IMR-90 (cell line): Measurements from ENCODE around the gene SLC17A6. TPM values are rescaled to one million over a fixed set of nuclear protein-coding genes. Genes with fewer than 3 reads are reported as not detected.

ENCODE experiments used
- ATAC-seq: fragments of 200-7000 bp; cut with Tn5 transposase; 2 replicates; pipeline ENCODE4 v1.9.1; 2020; ENCODE audit warnings: low read depth, mild to moderate bottlenecking, moderate library complexity
- BruUV-seq: library from RNA; stranded (reverse); fragments of 400-500 nt; replicated peaks from 2 replicates; lab custom pipeline; 2021; lab: Mats Ljungman, UMichigan
- CTCF ChIA-PET: fragments of 300-600 bp; formaldehyde crosslinking; extraction: SDS; loops from one replicate; lab custom pipeline; 2021; ENCODE audit warnings: antibody characterized with exemption; lab: Yijun Ruan, JAX
- POLR2A ChIA-PET: fragments of 300-600 bp; sonication (Branson Sonifier 250); formaldehyde crosslinking; loops from one replicate; lab custom pipeline; 2022; ENCODE audit warnings: antibody characterized with exemption; ENCODE audit not compliant: unreplicated experiment; lab: Charles Lee
- DNase-seq: peaks from one replicate; pipeline ENCODE4 v3.0.0; 2013
- H2AFZ ChIP-seq: replicated peaks from 2 replicates; pipeline ENCODE3; 2013; ENCODE audit warnings: low read length, mild to moderate bottlenecking; ENCODE audit not compliant: poor library complexity
- H2AK5ac ChIP-seq: 2 replicates; pipeline ENCODE4 v1.6.1; 2013; ENCODE audit warnings: low read depth, low read length, inconsistent platforms
- H2AK9ac ChIP-seq: replicated peaks from 2 replicates; pipeline ENCODE3; 2013; ENCODE audit warnings: mild to moderate bottlenecking, low read depth, low read length, moderate library complexity; ENCODE audit not compliant: poor library complexity
- H2BK120ac ChIP-seq: 2 replicates; pipeline ENCODE4 v1.6.1; 2013; ENCODE audit warnings: low read depth, low read length, inconsistent platforms
- H2BK15ac ChIP-seq: 3 replicates; pipeline ENCODE4 v1.6.1; 2013; ENCODE audit warnings: low read depth, low read length, inconsistent platforms
- H2BK20ac ChIP-seq: 2 replicates; pipeline ENCODE4 v1.6.1; 2013; ENCODE audit warnings: low read depth, mild to moderate bottlenecking, inconsistent platforms, low read length, moderate library complexity
- H2BK5ac ChIP-seq: 2 replicates; pipeline ENCODE4 v1.6.1; 2013; ENCODE audit warnings: mild to moderate bottlenecking, low read depth, low read length, inconsistent platforms; ENCODE audit not compliant: poor library complexity, severe bottlenecking
- H3K14ac ChIP-seq: replicated peaks from 2 replicates; pipeline ENCODE4 v1.6.1; 2013; ENCODE audit warnings: low read depth, low read length, inconsistent platforms
- H3K18ac ChIP-seq: 2 replicates; pipeline ENCODE4 v1.6.1; 2013; ENCODE audit warnings: low read depth, low read length, control low read depth
- H3K23ac ChIP-seq: 2 replicates; pipeline ENCODE4 v1.6.1; 2013; ENCODE audit warnings: low read depth, low read length, inconsistent platforms
- H3K27ac ChIP-seq: 2 replicates; pipeline ENCODE4 v1.5.1; 2013; ENCODE audit warnings: mild to moderate bottlenecking, control low read depth, low read length; ENCODE audit not compliant: insufficient read depth
- H3K27me3 ChIP-seq: 2 replicates; pipeline ENCODE4 v1.6.1; 2013; ENCODE audit warnings: low read length; ENCODE audit not compliant: control insufficient read depth, insufficient read depth
- H3K36me3 ChIP-seq: 2 replicates; pipeline ENCODE4 v1.6.1; 2013; ENCODE audit warnings: low read length, mixed read lengths; ENCODE audit not compliant: control insufficient read depth, insufficient read depth
- H3K4ac ChIP-seq: 2 replicates; pipeline ENCODE4 v1.6.1; 2013; ENCODE audit warnings: low read depth, low read length, inconsistent platforms
- H3K4me1 ChIP-seq: 2 replicates; pipeline ENCODE4 v1.6.1; 2013; ENCODE audit warnings: low read length, mixed read lengths; ENCODE audit not compliant: control insufficient read depth, insufficient read depth
- H3K4me2 ChIP-seq: 2 replicates; pipeline ENCODE4 v1.6.1; 2013; ENCODE audit warnings: low read depth, mild to moderate bottlenecking, control low read depth, low read length, moderate library complexity
- H3K4me3 ChIP-seq: 2 replicates; pipeline ENCODE4 v1.5.1; 2013; ENCODE audit warnings: low read depth, mild to moderate bottlenecking, control low read depth, low read length, moderate library complexity; ENCODE audit not compliant: insufficient read depth
- H3K56ac ChIP-seq: 2 replicates; pipeline ENCODE4 v1.6.1; 2013; ENCODE audit warnings: low read length, inconsistent platforms; ENCODE audit not compliant: insufficient read depth; ENCODE audit errors: extremely low read depth
- H3K79me1 ChIP-seq, 2 experiments: 2 replicates each; pipeline ENCODE4 v1.6.1; 2013; ENCODE audit warnings: low read length in 2 of 2, inconsistent platforms in 1 of 2, low read depth in 1 of 2
- H3K9ac ChIP-seq: 2 replicates; pipeline ENCODE4 v1.6.1; 2013; ENCODE audit warnings: low read depth, low read length, control low read depth
- H3K9me1 ChIP-seq: 2 replicates; pipeline ENCODE4 v1.6.1; 2013; ENCODE audit warnings: low read length, inconsistent platforms; ENCODE audit not compliant: insufficient read depth
- H3K9me3 ChIP-seq: 2 replicates; pipeline ENCODE4 v1.6.1; 2013; ENCODE audit warnings: low read length; ENCODE audit not compliant: control insufficient read depth, insufficient read depth
- H4K20me1 ChIP-seq: 2 replicates; pipeline ENCODE4 v1.6.1; 2013; ENCODE audit warnings: low read length, inconsistent platforms; ENCODE audit not compliant: insufficient read depth
- H4K5ac ChIP-seq: 2 replicates; pipeline ENCODE4 v1.6.1; 2013; ENCODE audit warnings: mild to moderate bottlenecking, low read depth, low read length, control low read depth
- H4K8ac ChIP-seq, 2 experiments: 2 replicates each; pipeline ENCODE4 v1.6.1; 2013; ENCODE audit warnings: low read depth in 2 of 2, low read length in 2 of 2, control low read depth in 1 of 2, inconsistent platforms in 1 of 2
- H4K91ac ChIP-seq: 2 replicates; pipeline ENCODE4 v1.6.1; 2013; ENCODE audit warnings: low read depth, low read length, inconsistent platforms; ENCODE audit not compliant: insufficient read depth
- CHD1 ChIP-seq: IDR thresholded peaks from 2 replicates; pipeline ENCODE4 v1.6.1; 2012; ENCODE audit warnings: low read depth, low read length, improper control_type of control experiment
- FOS ChIP-seq: fragments of 150-350 bp; IDR thresholded peaks from 2 replicates; pipeline ENCODE4 v1.6.1; 2016; ENCODE audit warnings: low read depth, low read length
- MXI1 ChIP-seq: IDR thresholded peaks from 2 replicates; pipeline ENCODE4 v1.6.1; 2012; ENCODE audit warnings: low read depth, mild to moderate bottlenecking, low read length, moderate library complexity, borderline replicate concordance
- NFE2L2 ChIP-seq: fragments of 150-350 bp; IDR thresholded peaks from 2 replicates; pipeline ENCODE4 v1.6.1; 2016; ENCODE audit warnings: low read depth, mild to moderate bottlenecking, low read length
- POLR2A ChIP-seq: IDR thresholded peaks from 2 replicates; pipeline ENCODE4 v1.6.1; 2012; ENCODE audit warnings: mild to moderate bottlenecking, low read depth, low read length
- RCOR1 ChIP-seq: IDR thresholded peaks from 2 replicates; pipeline ENCODE4 v1.6.1; 2012; ENCODE audit warnings: mild to moderate bottlenecking, low read length, improper control_type of control experiment; ENCODE audit not compliant: insufficient replicate concordance
- WGBS, 2 experiments: methylation state at CpG; one replicate each; pipeline versions ENCODE4 v1.1.5 to v1.1.7; 2013; ENCODE audit warnings: missing lambda C conversion rate in 2 of 2; ENCODE audit not compliant: insufficient read length in 1 of 2; ENCODE audit errors: extremely low coverage in 2 of 2; 5-methylcytosine and 5-hydroxymethylcytosine counted together
- dilution Hi-C: fragments of 300-500 bp; cut with HindIII; formaldehyde crosslinking; loops from one replicate; pipeline ENCODE4 v1.14.3; 2018; ENCODE audit warnings: low sequenced_read_pairs; ENCODE audit not compliant: unreplicated experiment
- in situ Hi-C: fragments of 300-500 bp; cut with MboI; formaldehyde crosslinking; loops from 3 replicates; pipeline ENCODE4 v1.14.3; 2019; ENCODE audit warnings: low sequenced_read_pairs, inconsistent platforms, mixed read lengths
- intact Hi-C: fragments of 100-400 bp; cut with micrococcal nuclease; formaldehyde crosslinking; loops from 2 replicates; pipeline ENCODE4 v1.10.0; 2022
- polyA plus RNA-seq, 3 experiments: library from polyadenylated mRNA; depleted of rRNA; stranded (reverse); fragments of >200 nt; gene quantifications; 2 replicates each; pipeline ENCODE4 v1.2.3, GENCODE V29; 2012; ENCODE audit warnings: low replicate concordance in 1 of 3
- total RNA-seq: library from RNA; depleted of rRNA; stranded (reverse); fragments of >200 nt; gene quantifications from 2 replicates; pipeline ENCODE4 v1.2.3, GENCODE V29; 2012
- TF ChIP-seq, protein P1 (sequence below): fragments of 150-350 bp; IDR thresholded peaks from 2 replicates; pipeline ENCODE4 v1.6.1; 2017; ENCODE audit warnings: mild to moderate bottlenecking, antibody characterized with exemption, low read length, low read depth
- TF ChIP-seq, protein P2 (sequence below): conservative IDR thresholded peaks from 2 replicates; pipeline ENCODE4 v1.5.1; 2012; ENCODE audit warnings: mild to moderate bottlenecking, low read depth, low read length, improper control_type of control experiment

Gene SLC17A6
- total and polyA plus RNA-seq, 2 of the 4 experiments (the other 2 are of a cell fraction): not detected

DNA sequence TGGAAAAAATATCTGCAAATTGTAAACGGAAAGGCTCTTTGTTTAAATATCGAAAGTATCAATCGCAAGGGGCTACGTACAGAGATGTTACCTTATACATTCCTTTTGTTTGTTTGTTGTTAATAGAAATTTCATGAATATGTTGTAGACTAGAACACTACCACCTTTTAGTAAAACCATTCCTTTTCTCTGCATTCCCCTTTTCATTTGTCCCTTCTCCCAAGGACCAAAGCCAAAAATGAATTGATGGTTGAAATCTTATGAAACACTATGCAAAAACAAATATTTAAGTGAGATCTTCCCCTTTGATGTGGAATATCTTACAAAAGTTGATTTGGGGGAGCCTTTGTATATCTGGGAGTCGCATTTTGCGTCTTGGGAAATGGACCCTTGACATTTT is 2.1 kb downstream of the SLC17A6 start:
- intact Hi-C loops: no loop called here
- DNase-seq (no peak), ATAC-seq (no peak)
- Histone ChIP-seq H3K18ac (no peak overlapping the region), H3K9me3 (0 out of 2 replicates have a peak, but pooled peaks cover 2% of the 10 kb centered on the region), H3K4me3 (no peak overlapping the region), H4K20me1 (no peaks in the 10 kb centered on the region), H3K4me2 (no peak overlapping the region), H3K36me3 (no peaks in the 10 kb centered on the region), H3K9me1 (no peaks in the 10 kb centered on the region), H2AK5ac (no peak overlapping the region), H4K8ac (no peak overlapping the region), H3K27me3 (peaks cover 40% of the 10 kb centered on the region), H2BK120ac (no peak overlapping the region), H3K56ac (no peak overlapping the region), H4K91ac (no peak overlapping the region), H3K4me1 (no peaks in the 10 kb centered on the region), H3K23ac (no peak overlapping the region), H2AK9ac (no peak overlapping the region), H3K14ac (no peak overlapping the region), H3K9ac (no peak overlapping the region), H2BK15ac (no peak overlapping the region), H2AFZ (no peak overlapping the region), H3K79me1 (no peaks in the 10 kb centered on the region), H2BK5ac (no peak overlapping the region), H4K5ac (no peak overlapping the region), H3K27ac (no peak overlapping the region), H2BK20ac (no peak overlapping the region), H3K4ac (no peak overlapping the region)
- in situ Hi-C loops: no loop called here
- TF ChIP-seq POLR2A: no peak
- TF ChIP-seq, protein P1, sequence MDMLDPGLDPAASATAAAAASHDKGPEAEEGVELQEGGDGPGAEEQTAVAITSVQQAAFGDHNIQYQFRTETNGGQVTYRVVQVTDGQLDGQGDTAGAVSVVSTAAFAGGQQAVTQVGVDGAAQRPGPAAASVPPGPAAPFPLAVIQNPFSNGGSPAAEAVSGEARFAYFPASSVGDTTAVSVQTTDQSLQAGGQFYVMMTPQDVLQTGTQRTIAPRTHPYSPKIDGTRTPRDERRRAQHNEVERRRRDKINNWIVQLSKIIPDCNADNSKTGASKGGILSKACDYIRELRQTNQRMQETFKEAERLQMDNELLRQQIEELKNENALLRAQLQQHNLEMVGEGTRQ: no peak
- TF ChIP-seq MXI1: no peak
- no peak for TF ChIP-seq NFE2L2
- no peak for TF ChIP-seq CHD1
- TF ChIP-seq, protein P2, sequence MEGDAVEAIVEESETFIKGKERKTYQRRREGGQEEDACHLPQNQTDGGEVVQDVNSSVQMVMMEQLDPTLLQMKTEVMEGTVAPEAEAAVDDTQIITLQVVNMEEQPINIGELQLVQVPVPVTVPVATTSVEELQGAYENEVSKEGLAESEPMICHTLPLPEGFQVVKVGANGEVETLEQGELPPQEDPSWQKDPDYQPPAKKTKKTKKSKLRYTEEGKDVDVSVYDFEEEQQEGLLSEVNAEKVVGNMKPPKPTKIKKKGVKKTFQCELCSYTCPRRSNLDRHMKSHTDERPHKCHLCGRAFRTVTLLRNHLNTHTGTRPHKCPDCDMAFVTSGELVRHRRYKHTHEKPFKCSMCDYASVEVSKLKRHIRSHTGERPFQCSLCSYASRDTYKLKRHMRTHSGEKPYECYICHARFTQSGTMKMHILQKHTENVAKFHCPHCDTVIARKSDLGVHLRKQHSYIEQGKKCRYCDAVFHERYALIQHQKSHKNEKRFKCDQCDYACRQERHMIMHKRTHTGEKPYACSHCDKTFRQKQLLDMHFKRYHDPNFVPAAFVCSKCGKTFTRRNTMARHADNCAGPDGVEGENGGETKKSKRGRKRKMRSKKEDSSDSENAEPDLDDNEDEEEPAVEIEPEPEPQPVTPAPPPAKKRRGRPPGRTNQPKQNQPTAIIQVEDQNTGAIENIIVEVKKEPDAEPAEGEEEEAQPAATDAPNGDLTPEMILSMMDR: no peak
- TF ChIP-seq FOS: no peak
- TF ChIP-seq RCOR1: no peak
- dilution Hi-C loops: no loop called here
- CTCF ChIA-PET: no interaction called here
- POLR2A ChIA-PET: no interaction called here
- BruUV-seq: no TSS peak
- WGBS, 2 experiments: no CpG with 5 or more reads among the region's 6 CpGs
